Ishikawa (cell line): Measurements from ENCODE around the gene KCNJ1.

Source experiments
- CEBPB ChIP-seq: IDR thresholded peaks from 2 replicates; pipeline ENCODE4 v1.6.1; 2012
- EP300 ChIP-seq: IDR thresholded peaks from 2 replicates; pipeline ENCODE4 v1.6.1; 2012; ENCODE audit warnings: borderline replicate concordance
- FOXM1 ChIP-seq: IDR thresholded peaks from 2 replicates; pipeline ENCODE4 v1.6.1; 2012; ENCODE audit warnings: low read depth, borderline replicate concordance
- RAD21 ChIP-seq: IDR thresholded peaks from 2 replicates; pipeline ENCODE4 v1.6.1; 2012; ENCODE audit warnings: low read depth
- TAF1 ChIP-seq: IDR thresholded peaks from 2 replicates; pipeline ENCODE4 v1.6.1; 2012; ENCODE audit warnings: low read depth, mild to moderate bottlenecking
- TCF12 ChIP-seq: IDR thresholded peaks from 2 replicates; pipeline ENCODE4 v1.6.1; 2012; ENCODE audit warnings: low read depth
- YY1 ChIP-seq: IDR thresholded peaks from 2 replicates; pipeline ENCODE4 v1.6.1; 2012; ENCODE audit warnings: low read depth

DNA sequence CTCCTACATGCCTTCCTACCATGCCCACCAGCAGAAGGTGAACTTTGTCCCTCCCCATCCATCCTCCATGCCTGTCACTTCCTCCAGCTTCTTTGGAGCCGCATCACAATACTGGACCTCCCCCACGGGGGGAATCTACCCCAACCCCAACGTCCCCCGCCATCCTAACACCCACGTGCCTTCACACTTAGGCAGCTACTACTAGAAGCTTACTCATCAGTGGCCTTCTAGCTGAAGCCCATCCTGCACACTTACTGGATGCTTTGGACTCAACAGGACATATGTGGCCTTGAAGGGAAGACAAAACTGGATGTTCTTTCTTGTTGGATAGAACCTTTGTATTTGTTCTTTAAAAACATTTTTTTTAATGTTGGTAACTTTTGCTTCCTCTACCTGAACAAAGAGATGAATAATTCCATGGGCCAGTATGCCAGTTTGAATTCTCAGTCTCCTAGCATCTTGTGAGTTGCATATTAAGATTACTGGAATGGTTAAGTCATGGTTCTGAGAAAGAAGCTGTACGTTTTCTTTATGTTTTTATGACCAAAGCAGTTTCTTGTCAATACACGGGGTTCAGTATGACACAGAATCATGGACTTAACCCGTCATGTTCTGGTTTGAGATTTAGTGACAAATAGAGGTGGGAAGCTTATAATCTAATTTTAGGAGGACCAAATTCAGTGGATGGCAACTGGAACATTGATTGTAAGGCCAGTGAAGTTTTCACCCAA lies 56.1 kb downstream of the KCNJ1 start:
- TF ChIP-seq RAD21 (no peak), CEBPB (no peak), TCF12 (no peak), FOXM1 (no peak), YY1 (no peak), EP300 (no peak), TAF1 (no peak)
